GM19043 (cell line): ENCODE measurements around the gene CPNE1.
A peak's percentile ranks its signal among the peaks of the same experiment; 100 is the strongest.
"Not testable (repeated sequence)": the region's sequence is repeated elsewhere in the genome, so short reads cannot be mapped to it uniquely, and the experiment has no call there.

Experiments used
- ATAC-seq: cut with Tn5 transposase; IDR thresholded peaks from one replicate; pipeline ENCODE4 v1.9.1; 2021; ENCODE audit warnings: low read depth; ENCODE audit not compliant: unreplicated experiment

Gene CPNE1

DNA sequence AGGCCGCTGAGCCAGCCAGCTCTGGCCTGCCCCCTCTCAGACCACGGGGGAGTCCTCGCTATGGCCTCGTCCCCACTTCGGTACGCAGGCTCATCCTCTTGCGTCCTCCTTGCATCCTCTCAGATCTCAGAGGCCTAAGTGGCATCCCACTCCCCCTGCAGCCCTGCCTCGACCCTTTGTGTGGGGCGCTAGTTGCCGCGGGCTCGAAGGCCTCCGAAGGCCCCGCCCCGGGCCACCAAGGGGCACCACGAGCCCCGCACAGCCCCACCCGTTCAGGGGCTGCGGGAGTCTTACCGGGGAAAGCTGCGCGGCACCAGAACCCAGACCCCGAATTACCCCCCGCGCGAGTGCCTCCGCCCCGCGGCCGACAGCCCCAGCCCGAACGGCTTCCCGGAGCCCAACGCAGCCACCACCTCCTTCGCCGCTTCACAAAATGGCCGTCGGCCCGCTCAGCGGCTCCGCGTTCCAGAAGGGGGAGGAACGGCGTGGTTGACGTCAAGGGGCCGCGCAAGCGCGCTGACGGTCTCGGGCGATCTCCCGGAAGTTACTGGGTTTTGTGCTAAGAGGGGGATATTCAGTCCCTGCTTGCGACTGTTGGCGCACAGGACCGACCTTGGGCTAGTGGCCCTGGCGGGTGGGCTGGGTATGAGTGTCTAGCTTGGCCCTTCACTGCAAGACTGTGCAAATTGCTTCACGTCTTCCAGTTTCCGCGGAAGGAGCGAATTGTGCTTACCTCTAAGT is at the start of gene CPNE1, which contains the start of gene RBM12:
Gene CPNE1, minus strand, starts transcription at position 435 of the 741 bp plus-strand sequence. CDS start 31,977 bp downstream, outside the sequence.
Gene RBM12, minus strand, starts transcription at position 435 of the 741 bp plus-strand sequence. CDS start 9,578 bp downstream, outside the sequence.
- ATAC-seq = peak; percentile 84

DNA sequence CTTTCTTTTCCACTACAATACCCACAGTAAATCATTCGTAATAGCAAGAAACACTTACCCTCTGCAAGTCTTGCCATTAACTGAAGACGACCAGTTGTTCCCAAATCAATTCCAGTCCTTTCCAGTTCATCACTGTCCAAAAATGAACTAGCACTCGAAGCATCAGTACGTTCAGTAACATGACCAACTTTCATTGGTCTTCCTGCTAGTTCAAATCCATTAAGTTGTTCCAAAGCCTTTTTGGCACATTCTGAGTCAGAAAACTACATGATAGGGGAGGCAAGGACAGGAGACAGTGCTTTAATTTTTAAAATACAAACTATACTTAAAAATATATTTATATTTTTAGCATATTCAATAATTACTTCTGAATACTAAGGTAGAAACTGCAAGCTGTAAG is 49.4 kb upstream of the CPNE1 start:
- no peak for ATAC-seq

DNA sequence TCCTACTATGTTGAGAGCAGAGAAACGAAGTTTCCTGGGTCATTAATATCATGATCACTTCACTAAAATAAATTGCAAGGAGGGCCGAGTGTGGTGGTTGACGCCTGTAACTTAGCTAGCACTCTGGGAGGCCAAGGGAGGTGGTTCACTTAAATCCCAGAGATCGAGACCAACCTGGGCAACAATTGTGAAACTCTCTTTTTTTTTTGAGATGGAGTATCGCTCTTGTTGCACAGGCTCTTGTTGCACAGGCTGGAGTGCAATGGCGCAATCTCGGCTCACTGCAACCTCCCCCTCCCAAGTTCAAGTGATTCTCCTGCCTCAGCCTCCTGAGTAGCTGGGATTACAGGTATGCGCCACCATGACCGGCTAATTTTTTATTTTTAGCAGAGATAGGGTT is 48.4 kb upstream of the CPNE1 start:
- not testable (repeated sequence) for ATAC-seq

- ATAC-seq = no peak
Observed at GRCh38 chr20:35711588-35712209, 47.0 kb upstream of the CPNE1 start.

DNA sequence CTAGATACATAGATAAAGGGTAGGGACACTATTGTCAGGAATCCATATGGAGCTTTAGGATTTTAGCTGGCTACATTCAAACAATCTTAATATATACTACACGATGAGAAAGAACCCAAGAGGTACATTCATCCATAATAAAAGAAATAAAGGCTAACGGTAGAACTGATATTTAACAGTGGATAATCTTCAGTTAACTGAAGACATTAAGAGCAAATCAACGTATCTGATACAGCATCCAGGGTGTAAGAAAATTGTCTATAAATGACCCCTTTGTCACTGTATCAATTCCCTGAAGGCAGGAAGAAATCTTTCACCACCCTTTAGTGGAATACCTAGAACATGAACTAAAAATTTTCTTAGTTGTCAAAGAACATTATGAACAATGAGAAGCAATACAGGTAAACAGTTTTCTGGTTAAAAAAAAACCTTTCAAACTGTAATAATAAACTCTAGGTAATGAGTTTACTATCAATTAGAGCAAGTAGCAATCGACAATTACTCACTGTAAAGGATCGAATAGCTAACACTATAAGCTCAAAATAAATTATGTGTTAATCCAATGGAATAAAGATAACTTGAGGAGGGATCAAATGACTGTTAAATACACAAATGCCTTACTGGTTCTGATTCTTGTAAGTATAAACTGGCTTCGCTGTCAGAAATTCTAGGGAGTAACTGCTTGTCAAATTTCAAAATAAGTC is 46.3 kb upstream of the CPNE1 start:
- no peak for ATAC-seq

DNA sequence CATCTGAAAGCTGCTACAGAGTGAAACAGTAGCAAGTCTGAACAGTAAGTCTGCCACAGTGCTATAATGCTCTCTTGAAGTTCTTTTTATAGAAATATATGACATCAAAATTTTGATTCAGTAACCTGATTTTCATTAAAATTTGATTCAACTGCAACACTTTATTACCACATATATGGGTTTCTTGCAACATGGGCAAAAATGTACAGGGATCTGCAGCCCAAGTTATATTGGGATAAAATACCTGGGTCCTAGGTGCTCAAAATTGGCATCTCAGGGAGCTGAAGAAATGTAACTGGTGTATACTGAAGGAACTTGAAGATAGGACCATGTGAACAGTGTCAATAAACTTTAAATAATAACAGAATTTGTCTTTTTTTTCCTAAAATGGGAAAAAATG is 45.3 kb upstream of the CPNE1 start:
- no peak for ATAC-seq

DNA sequence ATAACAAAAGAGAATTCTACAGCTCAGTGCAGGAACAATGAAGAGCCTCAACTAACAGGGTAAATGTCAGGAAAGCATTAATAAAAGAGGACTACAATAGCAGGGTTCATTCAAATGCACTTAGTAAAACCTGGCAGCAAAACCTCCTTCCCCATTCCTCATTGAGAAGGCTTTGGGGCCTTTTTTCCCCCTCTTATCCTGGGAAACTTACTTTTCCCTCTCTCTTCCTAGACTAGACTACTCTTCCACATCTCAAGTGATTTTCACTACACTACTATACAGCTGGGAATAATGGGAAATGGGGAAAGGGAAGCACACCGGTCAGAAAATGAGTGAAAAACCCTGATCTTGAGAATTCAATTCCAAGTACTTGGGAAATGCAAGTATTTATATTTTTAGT is 44.6 kb upstream of the CPNE1 start:
- no peak for ATAC-seq

- no peak for ATAC-seq
Observed at GRCh38 chr20:35708502-35708901, 43.8 kb upstream of the CPNE1 start.

DNA sequence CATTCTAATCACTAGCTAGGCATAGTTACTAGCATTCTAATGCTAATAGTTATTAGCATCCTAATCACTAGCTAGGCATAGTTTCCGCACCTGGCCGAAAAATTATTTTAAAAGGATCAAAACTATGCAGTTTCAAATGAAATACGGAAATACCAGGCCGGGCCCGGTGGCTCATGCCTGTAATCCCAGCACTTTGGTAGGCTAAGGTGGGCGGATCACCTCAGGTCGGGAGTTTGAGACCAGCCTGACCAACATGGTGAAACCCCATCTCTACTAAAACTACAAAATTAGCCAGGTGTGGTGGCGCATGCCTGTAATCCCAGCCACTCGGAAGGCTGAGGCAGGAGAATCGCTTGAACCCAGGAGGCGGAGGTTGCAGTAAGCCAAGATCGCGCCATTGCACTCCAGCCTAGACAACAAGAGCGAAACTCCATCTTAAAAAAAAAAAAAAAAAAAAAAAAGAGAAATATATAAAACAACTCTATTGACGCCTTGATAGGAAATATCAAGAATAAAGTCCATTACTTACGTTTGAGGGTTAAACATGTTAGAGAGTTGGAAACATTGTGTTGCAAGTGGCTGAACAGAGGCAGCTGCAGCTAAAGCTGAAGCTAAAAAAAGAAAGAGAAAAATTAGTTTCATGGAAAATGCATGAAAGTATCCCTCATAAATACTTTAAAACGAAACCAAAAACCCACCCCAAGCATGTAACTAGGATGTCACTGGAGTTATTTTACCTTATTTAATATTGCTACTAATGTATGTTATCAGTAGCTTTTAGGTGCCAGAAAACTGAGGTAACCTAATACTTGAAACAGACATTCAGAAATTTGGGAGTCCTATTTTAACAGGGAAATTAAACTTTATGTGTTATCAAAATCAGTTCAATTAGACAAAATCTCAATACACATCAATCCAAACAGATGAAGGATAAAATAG is 42.2 kb upstream of the CPNE1 start:
- not testable (repeated sequence) for ATAC-seq

DNA sequence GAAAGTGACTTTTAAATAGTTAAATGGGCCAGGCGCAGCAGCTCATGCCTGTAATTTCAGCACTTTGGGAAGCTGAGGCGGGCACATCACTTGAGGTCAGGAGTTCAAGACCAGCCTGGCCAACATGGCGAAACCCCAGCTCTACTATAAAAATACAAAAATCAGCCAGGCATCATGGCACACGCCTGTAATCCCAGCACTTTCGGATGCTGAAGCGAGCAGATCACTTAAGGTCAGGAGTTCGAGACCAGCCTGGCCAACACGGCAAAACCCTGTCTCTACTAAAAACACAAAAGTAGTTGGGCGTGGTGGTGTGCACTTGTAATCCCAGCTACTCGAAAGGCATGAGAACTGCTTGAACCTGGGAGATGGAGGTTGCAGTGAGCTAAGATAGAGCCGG is 41.2 kb upstream of the CPNE1 start:
- not testable (repeated sequence) for ATAC-seq

- ATAC-seq = no peak
Observed at GRCh38 chr20:35704514-35705261, 40.0 kb upstream of the CPNE1 start.

- ATAC-seq = no peak
Observed at GRCh38 chr20:35702824-35703695, 38.4 kb upstream of the CPNE1 start.

DNA sequence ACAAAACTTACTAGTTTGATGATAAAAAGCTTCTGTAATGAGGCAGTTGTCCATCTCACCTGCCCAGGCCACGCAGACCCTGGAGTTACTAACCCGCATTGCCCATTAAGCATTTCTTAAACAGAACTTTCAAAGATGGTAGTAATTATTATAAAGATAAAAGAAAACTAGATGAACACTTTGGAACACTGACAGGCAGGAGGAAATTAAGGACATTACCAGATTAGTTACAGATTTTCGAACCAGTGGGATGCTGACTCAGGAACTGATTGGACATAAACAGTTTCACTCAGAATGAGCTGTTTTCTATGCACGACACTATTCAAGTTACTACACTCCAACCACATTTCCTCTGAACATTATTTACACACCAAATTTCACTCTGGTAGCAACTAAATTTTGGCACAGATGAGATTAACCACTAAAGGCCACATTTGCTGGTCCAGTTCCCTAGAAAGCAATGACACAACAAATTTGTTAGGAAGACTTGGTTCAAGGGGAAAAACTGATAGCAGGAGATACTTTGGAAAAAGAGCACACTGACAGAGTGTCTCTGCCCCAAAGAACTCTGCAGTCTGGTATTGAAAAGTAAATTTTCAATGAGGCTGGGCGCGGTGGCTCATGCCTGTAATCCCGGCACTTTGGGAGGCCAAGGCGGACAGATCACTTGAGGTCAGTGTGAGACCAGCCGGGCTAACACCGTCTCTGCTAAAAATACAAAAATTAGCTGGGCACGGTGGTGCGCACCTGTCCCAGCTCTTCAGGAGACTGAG is 37.5 kb upstream of the CPNE1 start:
- ATAC-seq = no peak

DNA sequence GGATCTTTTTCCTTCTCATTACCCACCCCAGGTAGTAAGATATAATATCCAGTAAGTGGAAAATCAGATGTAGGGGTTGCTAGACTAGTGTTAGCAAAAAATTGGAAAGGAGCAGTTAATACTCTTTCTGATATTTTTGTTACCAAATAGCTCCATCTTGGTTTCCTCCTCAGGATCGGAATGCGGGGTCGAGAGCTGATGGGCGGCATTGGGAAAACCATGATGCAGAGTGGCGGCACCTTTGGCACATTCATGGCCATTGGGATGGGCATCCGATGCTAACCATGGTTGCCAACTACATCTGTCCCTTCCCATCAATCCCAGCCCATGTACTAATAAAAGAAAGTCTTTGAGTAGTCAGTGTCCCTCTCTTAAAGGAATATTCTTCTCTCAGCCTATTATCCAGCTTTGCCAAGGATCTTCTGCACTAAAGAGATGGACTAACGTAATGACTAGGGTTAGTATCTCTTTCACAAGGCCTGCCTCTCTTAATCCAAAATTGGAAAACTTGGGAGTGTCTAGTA is 36.0 kb upstream of the CPNE1 start:
- no peak for ATAC-seq

DNA sequence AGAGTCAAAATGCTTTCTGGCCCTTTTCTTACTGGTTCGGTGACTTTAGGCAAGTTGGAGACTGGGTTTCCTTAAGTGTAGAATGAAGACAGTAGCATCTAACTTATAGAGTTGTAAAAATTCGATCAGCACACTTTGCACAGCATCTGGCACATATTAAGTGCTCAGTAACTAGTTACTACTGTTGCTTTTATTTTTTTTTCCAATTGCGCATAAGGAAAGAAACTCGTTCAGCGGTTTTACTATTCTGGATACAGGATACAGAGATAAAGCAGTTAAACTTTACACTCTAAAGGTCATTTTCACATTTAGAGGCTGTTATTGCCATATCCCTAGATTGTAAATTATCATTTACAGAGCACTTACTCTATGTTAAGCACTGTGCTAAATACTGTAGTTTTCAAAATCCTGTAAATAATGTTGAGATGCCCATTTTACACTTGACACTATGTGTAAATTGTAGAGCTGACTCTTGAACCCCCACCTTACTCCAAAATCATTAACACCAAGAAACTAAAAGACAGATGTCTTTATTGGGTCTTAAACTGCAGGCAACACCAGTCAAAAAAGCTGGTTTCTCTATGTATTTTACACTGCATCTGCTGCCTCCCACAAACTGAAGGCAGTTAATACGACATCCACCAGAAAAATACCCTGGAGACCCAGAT is 35.4 kb upstream of the CPNE1 start:
- no peak for ATAC-seq

DNA sequence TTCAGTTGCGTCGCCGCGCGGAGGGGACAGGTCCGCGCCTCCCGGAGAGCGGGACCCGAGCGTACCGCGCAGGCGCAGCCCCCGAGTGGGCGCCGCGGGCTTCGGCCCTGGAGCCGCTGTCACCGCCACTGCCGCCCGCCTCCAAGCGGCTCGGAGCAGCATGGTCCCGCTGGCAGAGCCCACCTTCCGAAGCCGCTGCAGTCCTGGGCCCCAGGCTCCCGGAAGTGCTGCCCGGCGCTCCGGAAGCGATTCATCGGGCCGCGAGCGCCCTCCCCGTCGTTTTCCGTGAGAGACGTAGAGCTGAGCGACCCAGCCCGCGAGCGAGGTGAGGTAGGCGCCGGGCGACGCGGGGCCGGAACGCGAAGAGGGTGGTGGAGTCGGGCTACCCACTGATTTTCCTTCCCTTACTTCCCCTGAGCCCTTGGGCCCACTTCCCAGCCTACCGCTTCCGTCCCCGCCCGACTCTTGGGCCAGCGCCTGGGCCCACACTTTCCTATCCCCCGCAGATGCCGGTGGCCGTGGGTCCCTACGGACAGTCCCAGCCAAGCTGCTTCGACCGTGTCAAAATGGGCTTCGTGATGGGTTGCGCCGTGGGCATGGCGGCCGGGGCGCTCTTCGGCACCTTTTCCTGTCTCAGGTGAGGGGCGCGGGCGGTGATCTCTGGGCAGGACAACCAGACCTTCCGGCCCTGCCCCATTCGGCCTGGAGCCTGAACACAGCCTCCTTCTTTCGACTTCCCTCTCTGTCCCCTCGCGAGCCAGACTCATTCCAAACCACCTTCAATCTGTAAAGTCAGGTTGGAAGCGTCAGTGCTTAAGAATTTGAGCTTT is 34.6 kb upstream of the CPNE1 start, which contains the start of the genes NFS1 and ROMO1:
Gene NFS1, minus strand, starts transcription at position 226 of the 830 bp plus-strand sequence. Its CDS starts 64 bp downstream, at position 162.
Gene ROMO1, plus strand, starts transcription at position 279 of the 830 bp plus-strand sequence. Its CDS starts 228 bp downstream, at position 507.
- ATAC-seq = peak; percentile 73
